HG03103 (cell line): ENCODE results near the gene WNT9A.

Experiments
- ATAC-seq: cut with Tn5 transposase; IDR thresholded peaks from one replicate; pipeline ENCODE4 v1.9.1; 2021; ENCODE audit warnings: low read depth; ENCODE audit not compliant: unreplicated experiment

Gene WNT9A

DNA sequence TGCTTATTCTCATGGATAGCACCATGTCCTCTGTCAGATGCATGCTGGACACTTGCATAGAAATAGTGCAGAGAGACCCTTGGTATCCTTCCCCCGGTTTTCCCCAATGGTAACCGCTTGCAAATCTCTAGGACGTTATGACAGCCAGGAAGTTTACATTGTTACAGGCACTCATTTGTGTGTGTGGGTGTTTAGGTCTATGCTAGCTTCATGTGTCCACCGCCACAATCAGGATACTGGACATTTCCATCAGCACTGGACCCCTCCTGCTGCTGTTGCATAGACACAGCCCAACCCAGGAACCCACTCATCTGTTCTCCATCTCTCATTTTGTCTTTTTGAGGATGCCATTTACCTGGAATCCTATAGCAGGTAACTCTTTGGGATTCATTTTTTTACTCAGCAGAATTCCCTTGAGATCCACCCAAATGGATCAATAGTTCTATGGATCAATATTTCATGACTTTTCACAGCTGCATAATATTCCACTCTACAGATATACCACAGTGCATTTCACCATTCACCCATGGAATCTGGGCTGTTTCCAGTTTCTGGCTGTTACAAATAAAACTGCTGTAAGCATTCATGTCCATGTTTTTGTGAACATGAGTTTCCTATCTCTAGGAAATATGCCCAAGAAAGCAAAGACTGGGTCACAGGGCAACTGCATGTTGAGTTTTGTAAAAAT is 6.6 kb upstream of the WNT9A start:
- no peak for ATAC-seq

DNA sequence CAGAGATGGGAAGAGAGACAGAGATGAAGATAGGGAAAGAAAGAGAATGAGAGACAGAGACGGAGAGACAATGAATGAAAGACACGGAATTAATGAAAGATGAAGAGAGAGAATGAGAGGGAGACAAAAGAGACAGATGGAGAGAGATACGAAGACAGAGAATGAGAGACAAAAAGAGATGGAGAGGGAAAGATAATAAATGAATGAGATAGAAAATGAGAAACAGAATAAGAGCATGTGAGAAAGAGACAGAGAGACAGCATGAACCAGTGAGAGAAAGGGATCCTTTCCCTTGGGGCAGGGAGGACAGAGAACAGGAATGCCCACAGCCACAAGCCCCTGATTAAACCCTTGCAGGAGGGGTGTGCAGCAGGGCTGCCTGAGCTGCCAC is 5.3 kb upstream of the WNT9A start:
- no peak for ATAC-seq

DNA sequence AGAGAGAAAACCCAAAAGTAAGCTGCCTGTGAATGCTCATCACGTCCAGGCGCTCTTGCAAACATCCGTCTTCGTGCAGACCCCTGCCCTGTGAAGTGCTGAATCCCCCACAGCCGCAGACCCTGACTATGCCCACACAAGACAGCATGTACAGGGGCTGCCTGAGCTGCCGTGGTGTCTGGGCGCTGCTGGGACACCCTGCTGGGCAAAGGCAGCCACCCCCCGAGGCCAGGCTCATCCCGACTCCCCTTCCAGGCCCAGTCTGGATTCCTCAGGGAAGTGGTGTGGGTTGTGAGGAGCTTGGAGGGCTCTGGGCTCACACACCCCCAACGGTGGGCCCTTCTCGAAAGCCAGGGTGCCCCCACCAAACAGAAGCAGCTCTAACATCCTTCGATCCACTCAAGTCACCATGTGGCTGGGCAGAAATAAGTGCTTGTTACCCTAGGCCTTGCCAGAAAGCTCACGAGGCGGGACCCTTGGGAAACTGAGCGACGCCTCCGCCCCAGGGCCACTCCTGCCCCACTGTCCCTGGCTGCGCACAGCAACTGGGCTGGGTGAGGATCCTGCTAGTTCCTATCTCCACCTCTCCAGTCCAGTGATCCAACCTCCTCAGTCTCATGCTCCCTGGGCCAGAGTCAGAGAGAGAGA is 4.8 kb upstream of the WNT9A start:
- ATAC-seq, result no peak

DNA sequence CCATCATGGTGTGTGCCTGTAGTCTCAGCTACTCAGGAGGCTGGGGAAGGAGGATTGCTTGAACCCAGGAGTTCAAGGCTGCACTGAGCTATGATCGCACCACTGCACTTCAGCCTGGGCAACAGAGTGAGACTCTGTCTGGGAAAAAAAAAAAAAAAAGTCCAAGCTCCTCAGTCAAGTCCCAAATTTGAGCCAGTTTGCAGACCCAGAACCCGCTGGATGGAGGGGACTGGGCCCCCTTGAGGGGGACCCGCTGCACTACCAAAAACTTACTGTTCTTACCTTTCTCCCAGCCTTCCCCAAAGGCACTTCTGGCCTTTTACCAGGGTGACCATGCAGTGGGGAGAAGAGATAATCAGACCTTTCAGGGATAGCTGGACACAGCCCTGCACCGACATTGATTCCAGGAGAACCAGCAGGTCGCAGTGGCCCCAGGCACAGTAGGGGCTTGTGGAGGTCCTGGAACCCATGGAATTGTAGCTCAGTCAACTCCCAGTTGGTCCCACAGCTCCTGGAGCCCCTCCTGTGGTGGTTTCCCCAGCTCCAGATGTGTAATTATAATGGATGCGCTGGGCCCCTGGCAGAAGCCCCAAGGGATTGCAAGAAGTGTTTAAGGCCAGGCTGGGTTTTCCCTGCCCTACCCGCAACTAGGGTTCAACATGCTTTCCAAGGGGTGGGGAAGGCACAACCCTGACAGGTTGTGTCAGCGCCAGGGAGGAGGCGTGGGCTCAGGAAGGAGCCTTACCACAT is 4.1 kb upstream of the WNT9A start:
- no peak for ATAC-seq

DNA sequence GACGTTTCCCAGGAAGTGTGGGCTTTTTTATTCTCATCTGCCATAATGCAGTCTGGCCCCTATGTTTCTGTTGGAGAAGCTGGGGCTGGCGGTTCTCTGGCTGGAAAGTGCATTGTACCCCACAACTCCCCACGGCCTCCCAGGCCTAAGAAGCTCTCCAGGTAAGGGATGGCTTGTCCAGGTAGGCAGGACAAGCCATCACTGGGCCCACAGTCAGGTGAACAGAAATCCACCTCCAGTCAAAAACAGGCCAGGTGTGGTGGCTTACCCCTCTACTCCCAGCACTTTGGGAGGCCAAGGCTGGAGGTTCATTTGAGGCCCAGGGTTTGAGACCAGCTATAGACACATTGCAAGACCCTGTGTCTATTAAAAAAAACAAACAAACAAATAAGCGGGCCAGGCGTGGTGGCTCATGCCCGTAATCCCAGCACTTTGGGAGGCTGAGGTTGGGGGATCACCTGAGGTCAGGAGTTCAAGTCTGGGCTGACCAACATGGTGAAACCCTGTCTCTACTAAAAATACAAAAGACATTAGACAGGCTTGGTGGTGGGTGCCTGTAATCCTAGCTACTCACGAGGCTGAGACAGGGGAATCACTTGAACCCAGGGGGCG is 3.1 kb upstream of the WNT9A start:
- no peak for ATAC-seq

DNA sequence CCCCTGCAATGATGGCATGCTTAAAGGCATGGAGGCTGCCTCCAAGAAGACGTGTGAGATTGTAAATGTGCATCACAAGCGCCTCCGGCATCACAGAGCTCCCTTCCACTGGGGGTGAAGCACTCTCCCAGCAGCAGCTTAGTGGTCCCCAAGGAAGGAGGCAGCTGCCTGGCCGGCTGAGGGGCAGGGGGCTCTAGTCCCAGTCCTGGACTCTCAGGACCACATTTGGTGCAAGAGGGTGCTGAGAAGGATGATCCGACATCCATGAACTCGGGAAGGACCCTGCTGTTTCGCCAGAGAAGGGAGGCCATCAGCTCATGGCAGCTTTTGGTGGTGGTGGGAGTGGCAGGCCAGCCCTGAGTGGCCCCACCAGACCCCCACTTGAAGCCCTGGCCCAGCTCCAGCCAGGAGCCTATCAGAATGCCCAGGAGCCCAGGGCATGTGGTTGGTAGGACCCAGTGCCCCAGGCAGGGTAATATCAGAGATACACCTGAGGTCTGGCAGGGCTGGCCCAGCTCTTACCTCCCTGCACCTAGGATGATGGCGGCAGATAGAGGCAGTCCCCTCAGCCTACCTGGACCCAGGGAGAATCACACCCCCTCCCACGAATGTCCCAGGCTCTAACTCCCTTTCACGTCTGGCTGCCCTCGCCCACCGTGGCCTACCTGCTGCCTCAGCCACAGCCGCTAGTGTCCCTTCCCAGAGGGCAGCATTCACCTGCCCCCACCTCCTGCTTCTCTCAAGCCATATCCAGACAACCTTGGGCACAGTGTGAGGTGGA is 2.4 kb upstream of the WNT9A start:
- no peak for ATAC-seq

DNA sequence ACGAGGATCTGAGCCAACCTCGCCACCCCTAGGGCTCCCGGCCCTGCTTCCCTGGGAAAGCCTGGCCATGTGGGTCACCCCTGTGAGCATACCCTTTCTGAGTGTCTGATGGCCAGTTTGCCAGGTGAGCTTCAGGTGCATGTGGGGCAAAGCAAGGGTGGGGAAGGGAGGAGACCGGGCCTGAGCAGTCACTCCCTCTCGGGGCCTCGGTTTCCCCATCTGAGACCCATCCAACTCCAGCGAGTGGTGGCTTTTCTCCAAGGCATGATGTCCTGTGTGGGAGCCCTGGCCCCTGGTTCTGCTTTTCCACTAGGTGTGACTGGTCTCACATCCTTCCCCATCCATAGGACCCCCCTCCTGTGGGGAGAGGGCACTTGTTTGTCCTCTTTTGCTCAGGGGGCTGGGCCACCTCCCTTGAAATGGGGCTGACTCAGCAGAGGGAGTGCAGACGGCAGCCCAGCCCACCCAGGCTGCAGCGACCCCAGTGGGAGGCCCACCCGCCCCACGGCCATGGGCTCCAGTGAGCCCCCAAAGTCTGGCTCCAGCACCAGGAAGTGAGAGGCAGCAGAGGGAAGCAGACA is 1.7 kb upstream of the WNT9A start:
- no peak for ATAC-seq

DNA sequence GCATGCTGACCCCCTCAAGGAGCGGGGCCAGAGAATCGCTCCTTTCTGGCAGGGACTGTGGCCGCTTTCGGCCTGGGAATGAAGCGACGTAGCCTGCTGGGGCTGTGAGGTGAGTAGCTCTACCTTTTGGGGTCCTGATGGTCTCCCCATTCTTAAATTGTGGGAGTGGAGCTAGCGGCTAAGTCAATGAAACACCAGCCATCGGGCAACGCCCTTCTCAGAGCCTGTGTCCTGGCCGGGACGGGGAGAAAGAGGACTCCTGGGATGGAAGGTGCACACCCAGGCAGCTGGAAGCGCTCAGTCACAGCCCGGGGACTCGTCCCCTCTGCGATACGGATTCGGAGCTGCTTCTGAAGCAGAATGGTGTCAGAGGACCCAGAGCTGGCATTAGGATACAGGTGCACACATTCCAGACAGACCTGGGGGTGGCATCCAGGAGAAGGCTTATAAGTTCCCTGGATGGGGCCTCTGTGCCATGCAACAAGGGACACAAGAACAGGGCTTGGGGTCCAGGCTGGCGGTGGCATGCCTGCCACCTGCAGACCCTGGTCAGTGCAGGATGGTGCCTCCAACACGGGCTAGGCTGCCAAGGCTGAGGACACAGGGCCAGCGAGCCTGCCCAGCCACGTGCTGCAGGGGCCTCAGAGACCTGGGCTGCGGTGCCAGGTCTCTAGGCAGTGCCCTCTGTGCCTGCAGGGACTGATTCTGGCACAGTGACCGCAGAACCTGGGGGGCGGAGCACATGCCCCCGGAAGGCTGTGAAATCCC is 945 bp upstream of the WNT9A start:
- no peak for ATAC-seq

DNA sequence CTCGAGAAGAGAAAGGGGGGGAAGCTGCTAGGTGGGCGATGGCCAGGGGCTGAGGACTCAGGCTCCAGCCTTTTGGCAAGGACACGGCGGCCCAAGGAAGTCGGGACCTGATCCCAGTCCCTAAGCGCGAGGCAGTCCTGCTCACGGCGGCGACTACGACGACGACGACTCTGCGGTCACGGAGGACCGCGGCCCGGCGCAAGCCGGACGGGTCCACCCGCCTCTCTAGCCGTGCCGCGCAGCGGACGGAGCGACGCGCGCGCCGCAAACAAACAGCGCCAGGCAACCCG is 401 bp downstream of the WNT9A start:
- no peak for ATAC-seq

DNA sequence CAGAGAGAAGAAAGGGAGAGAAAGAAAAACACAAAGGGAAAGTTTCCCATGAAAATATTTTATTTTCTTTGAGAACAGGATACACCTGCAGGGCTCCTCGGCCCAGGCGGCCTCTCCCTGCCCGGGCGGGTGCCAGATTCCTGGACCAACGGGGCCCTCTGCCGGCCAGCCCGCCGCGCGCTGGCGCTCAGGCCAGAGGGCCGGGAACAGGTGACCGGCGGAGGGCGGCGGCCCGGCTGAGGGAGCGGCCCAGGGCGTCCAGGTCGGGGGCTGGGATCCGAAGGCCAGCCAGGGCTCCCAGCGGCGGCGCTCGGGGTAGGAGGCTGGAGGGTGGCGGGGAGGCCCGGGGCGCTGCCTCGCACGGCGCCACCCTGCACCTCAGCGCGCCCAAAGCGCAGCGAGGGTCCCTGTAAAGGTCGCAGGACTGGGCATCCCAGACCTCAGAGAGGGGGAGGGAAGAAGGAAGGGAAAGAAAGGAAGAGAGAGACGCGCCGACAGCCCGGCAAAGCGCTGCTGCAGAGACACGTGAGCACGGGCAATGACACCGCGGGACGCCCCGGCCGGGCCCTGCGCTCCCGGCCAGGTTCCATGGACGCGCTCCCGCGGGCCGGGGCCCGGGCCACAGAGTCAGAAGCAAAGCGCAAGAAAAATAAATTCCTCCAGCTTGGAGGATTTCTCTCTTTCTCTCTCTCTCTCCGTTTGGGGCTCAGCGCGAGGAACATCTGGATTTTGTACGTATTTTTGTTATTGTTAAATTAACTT is 927 bp downstream of the WNT9A start:
- ATAC-seq, result no peak

DNA sequence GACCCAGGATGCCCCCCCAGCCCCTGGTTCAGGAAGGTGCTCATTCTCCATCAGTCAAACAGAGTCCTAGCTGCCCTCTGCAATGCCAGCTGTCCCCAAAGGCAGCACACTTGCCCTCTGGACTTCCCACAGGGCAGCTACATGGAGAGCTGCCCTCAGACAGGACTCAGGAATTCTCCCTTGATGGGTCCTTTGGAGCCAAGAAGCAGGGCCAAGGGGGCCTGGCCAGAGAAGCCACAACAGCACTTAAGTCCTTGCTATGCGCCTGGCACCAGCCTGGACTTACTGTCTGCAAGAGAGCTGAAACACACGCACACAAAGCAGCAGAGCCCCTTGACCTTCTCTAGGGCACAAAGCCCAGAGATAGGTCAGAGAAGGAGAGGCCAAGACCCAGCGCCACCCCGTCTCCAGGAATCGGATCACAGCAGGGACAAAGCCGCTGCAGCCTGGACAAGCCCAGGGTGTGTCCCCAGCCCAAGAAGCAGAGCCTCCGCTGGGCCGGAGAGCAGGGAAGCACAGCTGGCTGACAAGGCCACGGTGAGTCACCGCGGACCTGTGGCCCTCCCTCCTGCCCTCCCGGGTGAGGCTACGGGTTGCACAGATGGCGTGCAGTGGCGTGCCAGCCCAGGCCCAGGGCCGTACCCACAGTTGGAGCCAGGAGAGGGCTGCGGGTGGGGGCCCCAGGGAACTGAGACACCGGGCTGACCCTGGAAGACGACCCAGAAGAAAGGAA is 1.7 kb downstream of the WNT9A start:
- ATAC-seq, result no peak

DNA sequence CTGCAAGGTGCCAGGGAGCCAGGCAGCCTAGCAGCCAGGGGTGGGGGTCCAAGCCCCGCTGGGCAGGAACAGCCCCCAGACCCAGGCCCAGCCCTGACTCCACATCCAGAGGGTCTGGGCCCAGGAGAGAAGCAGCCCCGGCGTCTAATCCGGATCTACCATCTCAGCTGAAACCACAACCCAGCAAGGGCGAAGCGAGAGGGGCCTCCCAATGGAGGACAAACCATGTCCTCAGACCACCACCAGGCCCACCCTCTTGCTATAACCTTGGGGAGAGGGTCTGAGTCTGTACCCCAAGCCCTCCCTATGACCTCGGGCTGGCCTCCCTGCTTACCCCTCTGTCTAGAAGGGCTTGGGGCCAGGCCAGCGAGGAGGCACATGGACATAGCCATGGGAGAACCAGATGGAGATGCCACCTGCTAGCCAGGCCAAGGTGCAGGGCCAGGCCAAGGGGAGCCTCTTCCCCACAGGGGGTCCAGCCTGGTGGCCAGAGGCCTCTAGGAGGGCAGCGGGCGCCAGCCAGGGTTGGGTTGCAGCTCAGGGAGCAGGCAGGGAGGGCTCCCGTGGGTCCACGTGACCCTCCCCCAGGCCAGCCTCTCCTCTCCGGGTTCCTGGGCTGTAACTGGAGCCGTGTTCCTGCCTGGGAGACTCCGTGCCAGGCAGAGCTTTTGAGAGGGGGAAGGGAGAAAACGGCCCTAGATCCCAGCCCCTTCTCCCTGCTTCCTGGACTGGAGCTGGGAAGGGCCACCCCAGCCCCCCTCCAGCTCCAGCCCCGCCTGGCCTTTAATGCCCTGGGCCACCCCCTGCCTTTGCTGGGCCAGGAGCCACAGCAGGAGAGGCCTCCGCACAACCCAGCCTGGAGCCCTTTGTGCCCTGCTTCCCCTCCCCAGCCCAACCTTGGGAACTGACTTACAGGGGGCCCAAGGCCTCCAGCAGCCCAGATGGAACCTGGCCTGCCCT is 2.5 kb downstream of the WNT9A start:
- ATAC-seq, result no peak

DNA sequence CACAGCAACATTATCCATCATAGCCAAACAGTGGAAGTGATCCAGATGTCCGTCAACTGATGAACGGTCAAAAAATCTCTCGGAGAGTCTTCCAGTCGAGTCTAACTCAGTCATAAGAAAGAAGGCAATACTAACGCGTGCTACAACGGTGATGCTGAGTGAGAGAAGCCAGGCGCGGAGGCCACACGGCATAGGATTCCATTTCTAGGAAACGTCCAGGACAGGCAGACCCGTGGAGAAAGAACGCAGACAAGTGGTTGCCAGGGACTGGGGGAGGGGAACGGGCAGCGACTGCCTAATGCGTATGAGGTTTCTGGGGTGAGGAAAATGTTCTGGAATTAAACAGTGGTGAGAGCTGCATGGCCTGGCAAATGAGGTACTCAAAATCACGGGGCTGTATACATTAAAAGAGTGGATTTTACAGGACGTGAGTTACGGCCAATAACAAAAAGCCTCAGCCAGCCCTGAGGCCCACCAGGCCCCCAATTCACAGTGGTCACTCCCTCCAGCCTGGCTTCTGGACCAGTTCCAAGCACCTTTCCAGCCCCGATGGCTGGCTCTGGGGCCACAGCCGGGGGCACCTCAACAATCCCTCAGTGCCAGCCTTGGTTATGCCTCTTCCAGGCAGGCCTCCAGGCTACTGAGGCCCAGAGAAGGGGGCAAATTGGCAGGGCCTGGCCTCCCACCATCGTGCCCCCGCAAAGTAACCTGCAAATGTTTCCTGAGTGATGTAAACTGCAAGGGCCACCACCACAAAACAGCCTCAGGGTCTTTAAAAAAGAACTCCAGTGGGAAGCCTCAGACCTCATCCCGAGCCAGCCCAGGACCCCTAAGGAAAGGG is 3.4 kb downstream of the WNT9A start:
- no peak for ATAC-seq

DNA sequence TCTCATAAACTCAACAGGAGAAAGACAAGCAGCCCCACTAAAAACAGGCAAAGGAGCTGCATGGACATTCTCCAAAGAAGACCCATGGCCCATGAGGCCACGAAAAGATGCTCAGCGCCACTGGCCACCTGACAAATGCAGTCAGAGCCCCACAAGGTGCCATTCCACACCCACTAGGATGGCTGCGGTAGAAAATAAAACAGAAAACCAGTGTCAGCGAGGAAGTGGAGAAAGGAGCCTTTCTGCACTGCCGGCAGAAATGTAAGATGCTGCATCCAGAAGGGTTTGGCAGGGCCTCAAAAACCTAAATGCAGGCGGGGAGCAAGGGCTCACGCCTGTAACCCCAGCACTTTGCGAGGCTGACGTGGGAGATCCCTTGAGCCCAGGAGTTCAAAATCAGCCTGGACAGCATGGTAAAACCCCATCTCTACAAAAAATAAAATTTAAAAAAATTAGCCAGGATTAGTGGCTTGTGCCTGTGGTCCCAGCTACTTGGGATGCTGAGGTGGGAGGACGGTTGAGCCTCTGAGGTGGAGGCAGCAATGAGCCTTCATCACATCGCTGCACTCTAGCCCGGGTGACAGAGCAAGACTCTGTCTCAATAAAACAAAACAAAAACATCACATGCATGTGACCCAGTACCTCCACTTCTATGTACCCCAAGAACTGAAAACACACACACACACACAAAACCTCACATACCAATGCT is 4.2 kb downstream of the WNT9A start:
- ATAC-seq, result no peak

DNA sequence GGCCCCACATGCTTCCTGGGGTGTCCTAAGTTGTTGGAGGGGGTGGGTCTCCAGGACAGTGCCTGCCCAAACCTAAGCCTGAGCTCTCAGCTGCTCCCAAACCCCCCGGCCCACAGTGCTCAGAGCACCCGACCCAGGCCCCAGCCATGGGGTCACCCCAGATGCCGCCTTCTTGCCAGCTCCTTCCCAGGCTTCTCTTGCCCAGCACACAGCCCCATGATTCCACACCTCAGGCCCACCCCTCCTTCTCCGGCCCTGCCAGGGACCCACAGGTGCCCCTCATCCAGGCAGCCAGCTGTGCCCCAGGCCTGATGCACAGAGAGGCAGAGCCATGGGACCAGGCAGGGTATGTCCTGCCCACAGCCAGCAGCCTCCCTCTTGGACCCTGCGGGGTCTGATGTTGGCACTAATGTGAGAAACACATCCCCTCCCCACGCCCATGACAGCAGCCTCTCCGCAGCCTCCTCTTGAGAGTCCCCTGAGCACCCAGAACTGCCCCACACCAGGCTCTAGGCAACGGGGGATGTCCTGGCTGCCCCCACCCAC is 4.9 kb downstream of the WNT9A start:
- no peak for ATAC-seq
